Nephron (organoid): Measurements from ENCODE around the gene SAMSN1.

ENCODE experiments used
- H3K27ac Mint-ChIP-seq, 3 experiments: 2 replicates each; pipeline ENCODE4 v1.8.0; 2020; ENCODE audit warnings: mixed read lengths in 3 of 3, mild to moderate bottlenecking in 2 of 3, moderate library complexity in 1 of 3
- H3K27me3 Mint-ChIP-seq: 2 replicates; pipeline ENCODE4 v1.8.0; 2021; ENCODE audit warnings: low read depth, mild to moderate bottlenecking, moderate library complexity, mixed read lengths
- H3K36me3 Mint-ChIP-seq: 2 replicates; pipeline ENCODE4 v1.8.0; 2020; ENCODE audit warnings: low read depth, mixed read lengths
- H3K4me1 Mint-ChIP-seq: 2 replicates; pipeline ENCODE4 v1.8.0; 2020; ENCODE audit warnings: mixed read lengths
- H3K4me3 Mint-ChIP-seq, 3 experiments: 2 replicates each; pipeline ENCODE4 v1.8.0; 2020; ENCODE audit warnings: mild to moderate bottlenecking in 3 of 3, mixed read lengths in 3 of 3, moderate library complexity in 2 of 3
- H3K9me3 Mint-ChIP-seq: 2 replicates; pipeline ENCODE4 v1.8.0; 2020; ENCODE audit warnings: mixed read lengths
- TF ChIP-seq, protein P1 (sequence below), 3 experiments: fragments of 200-600 bp; sonication (generic); IDR thresholded peaks; one replicate each; pipeline ENCODE4 v1.5.0; 2021; ENCODE audit warnings: antibody characterized with exemption in 3 of 3; ENCODE audit not compliant: unreplicated experiment in 3 of 3

The SAMSN1 gene

DNA sequence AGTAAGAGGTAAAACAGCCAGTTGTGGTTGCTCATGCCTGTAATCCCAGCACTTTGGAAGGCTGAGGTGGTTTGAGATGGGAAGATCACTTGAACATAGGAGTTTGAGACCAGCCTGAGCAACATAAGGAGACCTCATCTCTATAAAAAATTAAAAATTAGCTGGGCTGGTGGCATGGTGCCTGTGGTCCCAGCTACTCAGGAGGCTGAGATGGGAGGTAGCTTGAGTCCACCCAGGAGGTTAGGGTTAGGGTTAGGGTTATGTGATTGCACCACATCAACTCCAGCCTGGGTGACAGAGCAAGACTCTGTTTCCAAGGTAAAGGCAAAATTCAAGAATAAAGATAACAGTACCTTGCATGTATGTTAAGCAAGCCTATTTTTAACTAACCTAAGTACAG lies 3.5 kb downstream of the SAMSN1 start:
- TF ChIP-seq, protein P1, sequence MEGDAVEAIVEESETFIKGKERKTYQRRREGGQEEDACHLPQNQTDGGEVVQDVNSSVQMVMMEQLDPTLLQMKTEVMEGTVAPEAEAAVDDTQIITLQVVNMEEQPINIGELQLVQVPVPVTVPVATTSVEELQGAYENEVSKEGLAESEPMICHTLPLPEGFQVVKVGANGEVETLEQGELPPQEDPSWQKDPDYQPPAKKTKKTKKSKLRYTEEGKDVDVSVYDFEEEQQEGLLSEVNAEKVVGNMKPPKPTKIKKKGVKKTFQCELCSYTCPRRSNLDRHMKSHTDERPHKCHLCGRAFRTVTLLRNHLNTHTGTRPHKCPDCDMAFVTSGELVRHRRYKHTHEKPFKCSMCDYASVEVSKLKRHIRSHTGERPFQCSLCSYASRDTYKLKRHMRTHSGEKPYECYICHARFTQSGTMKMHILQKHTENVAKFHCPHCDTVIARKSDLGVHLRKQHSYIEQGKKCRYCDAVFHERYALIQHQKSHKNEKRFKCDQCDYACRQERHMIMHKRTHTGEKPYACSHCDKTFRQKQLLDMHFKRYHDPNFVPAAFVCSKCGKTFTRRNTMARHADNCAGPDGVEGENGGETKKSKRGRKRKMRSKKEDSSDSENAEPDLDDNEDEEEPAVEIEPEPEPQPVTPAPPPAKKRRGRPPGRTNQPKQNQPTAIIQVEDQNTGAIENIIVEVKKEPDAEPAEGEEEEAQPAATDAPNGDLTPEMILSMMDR (IDR thresholded peaks at IDR 0.05; ENCODE audit: unreplicated experiment in 3 of 3): no peak
- Mint-ChIP-seq H3K4me3 (no peak overlapping the region), H3K36me3 (peaks cover 3% of the 10 kb centered on the region), H3K9me3 (peaks cover 5% of the 10 kb centered on the region), H3K27ac (no peak overlapping the region), H3K27me3 (no peaks in the 10 kb centered on the region), H3K4me1 (no peaks in the 10 kb centered on the region)

DNA sequence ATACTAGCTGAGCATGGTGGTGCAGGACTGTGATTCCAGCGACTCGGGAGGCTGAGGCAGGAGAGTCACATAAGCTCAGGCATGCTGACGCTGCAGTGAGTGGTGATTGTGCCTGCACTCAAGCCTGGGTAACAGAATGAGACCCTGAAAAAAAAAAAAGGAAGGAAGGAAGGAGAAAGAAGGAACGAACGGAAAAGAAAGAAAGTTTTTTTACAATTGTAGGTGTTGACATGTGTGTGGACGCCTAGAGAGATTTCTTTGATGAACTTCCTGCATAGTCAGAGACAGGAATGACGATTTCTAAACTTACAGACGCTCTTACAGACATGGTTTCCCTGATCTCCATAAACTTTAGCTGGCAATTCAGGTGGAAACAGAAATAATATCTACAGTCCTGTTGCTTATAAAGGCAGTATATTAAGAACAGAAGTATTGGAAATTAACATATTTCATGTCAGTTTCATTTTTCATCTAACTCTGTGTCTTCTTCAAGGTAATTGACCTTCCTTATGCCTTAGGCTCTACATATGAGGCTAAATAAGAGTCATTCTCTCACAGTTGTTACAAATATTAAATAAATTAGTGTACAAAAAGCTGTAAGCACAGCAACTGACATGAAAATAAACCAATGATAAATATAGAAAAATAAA lies 4.1 kb downstream of the SAMSN1 start:
- H3K9me3 Mint-ChIP-seq: peaks cover 7% of the 10 kb centered on the region
- peaks cover 3% of the 10 kb centered on the region for H3K36me3 Mint-ChIP-seq
- TF ChIP-seq, protein P1 (IDR thresholded peaks at IDR 0.05; ENCODE audit: unreplicated experiment in 3 of 3): no peak

DNA sequence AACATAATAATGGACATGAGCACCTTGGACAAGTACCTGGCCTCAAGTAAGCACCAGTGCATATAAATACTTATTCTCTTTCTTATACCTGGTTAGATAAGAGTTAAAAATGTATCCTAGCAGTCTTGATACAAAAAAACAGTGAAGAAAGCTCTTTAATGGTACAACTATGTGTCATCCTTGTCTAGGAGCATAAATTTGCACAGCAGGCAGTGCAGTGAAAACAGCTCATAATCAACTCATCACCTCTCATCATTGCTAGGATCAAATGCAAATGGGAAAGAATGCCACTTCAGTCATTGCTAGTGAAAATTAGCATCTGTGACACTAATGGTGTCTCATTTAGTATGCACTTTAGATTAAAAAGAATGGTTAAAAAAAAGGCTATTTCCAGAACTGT lies 7.6 kb downstream of the SAMSN1 start:
- no peak overlapping the region for H3K4me3 Mint-ChIP-seq
- no peaks in the 10 kb centered on the region for H3K4me1 Mint-ChIP-seq
- peaks cover 6% of the 10 kb centered on the region for H3K36me3 Mint-ChIP-seq
- no peak overlapping the region for H3K27ac Mint-ChIP-seq
- H3K9me3 Mint-ChIP-seq: peaks cover 10% of the 10 kb centered on the region
- TF ChIP-seq, protein P1 (IDR thresholded peaks at IDR 0.05; ENCODE audit: unreplicated experiment in 3 of 3): no peak
- H3K27me3 Mint-ChIP-seq: no peaks in the 10 kb centered on the region

More for the DNA sequence above, 4.1 kb downstream of the SAMSN1 start:
- no peak overlapping the region for H3K4me3 Mint-ChIP-seq
- H3K27ac Mint-ChIP-seq: no peak overlapping the region
- H3K4me1 Mint-ChIP-seq: no peaks in the 10 kb centered on the region
- H3K27me3 Mint-ChIP-seq: no peaks in the 10 kb centered on the region

DNA sequence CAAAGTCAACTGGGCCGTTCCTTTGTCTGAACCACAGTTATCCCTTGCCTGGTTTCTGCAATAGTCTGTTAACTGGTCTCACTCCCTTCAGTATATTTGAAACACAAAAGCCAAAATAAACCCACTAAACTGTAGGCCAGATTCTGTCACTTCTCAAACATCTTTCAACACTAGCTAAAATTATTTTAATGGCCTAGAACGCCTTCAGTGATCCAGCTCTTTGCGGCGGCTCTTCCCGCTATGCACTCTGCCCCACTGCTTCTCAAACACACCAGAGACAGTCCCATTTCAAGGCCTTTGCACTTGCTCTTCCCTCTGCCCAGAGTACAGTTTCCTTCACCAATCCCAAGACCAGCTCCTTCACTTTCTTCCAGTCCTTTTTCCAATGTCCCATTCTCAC lies 9.2 kb downstream of the SAMSN1 start:
- Mint-ChIP-seq H3K4me3 (no peak overlapping the region), H3K9me3 (peaks cover 10% of the 10 kb centered on the region), H3K27me3 (no peaks in the 10 kb centered on the region), H3K27ac (no peak overlapping the region), H3K36me3 (peaks cover 6% of the 10 kb centered on the region), H3K4me1 (peaks cover 6% of the 10 kb centered on the region)
- TF ChIP-seq, protein P1 (IDR thresholded peaks at IDR 0.05; ENCODE audit: unreplicated experiment in 3 of 3): no peak

- TF ChIP-seq, protein P1 (IDR thresholded peaks at IDR 0.05; ENCODE audit: unreplicated experiment in 3 of 3): no peak
- Mint-ChIP-seq H3K9me3 (peaks cover 10% of the 10 kb centered on the region), H3K27me3 (no peaks in the 10 kb centered on the region), H3K4me3 (no peak overlapping the region), H3K27ac (no peak overlapping the region), H3K36me3 (peaks cover 6% of the 10 kb centered on the region), H3K4me1 (peaks cover 6% of the 10 kb centered on the region)
These were observed 10.4 kb downstream of the SAMSN1 start for GRCh38 chr21:14535702-14536101.
